T-helper 1 cell treated with Interleukin-12 subunit alpha and Interleukin-12 subunit beta and Interleukin-4 antibody, amounts not matched to agents 30 μg/mL and 1 μg/mL, for 36 hours (primary cell): ENCODE measurements around the gene ZNF280A.

Experiments used
- H3K27ac Mint-ChIP-seq: one replicate; pipeline ENCODE4 v1.8.0; 2021; ENCODE audit warnings: mild to moderate bottlenecking, mixed read lengths
- H3K27me3 Mint-ChIP-seq: one replicate; pipeline ENCODE4 v1.8.0; 2021; ENCODE audit warnings: low read depth, mixed read lengths
- H3K36me3 Mint-ChIP-seq: one replicate; pipeline ENCODE4 v1.8.0; 2021; ENCODE audit warnings: low read depth, mixed read lengths
- H3K4me1 Mint-ChIP-seq: one replicate; pipeline ENCODE4 v1.8.0; 2021; ENCODE audit warnings: low read depth, mixed read lengths
- H3K4me3 Mint-ChIP-seq: one replicate; pipeline ENCODE4 v1.8.0; 2021; ENCODE audit warnings: mild to moderate bottlenecking, moderate library complexity, mixed read lengths
- H3K9me3 Mint-ChIP-seq: one replicate; pipeline ENCODE4 v1.8.0; 2021; ENCODE audit warnings: mixed read lengths

Gene ZNF280A, protein sequence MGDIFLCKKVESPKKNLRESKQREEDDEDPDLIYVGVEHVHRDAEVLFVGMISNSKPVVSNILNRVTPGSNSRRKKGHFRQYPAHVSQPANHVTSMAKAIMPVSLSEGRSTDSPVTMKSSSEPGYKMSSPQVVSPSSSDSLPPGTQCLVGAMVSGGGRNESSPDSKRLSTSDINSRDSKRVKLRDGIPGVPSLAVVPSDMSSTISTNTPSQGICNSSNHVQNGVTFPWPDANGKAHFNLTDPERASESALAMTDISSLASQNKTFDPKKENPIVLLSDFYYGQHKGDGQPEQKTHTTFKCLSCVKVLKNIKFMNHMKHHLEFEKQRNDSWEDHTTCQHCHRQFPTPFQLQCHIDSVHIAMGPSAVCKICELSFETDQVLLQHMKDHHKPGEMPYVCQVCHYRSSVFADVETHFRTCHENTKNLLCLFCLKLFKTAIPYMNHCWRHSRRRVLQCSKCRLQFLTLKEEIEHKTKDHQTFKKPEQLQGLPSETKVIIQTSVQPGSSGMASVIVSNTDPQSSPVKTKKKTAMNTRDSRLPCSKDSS

DNA sequence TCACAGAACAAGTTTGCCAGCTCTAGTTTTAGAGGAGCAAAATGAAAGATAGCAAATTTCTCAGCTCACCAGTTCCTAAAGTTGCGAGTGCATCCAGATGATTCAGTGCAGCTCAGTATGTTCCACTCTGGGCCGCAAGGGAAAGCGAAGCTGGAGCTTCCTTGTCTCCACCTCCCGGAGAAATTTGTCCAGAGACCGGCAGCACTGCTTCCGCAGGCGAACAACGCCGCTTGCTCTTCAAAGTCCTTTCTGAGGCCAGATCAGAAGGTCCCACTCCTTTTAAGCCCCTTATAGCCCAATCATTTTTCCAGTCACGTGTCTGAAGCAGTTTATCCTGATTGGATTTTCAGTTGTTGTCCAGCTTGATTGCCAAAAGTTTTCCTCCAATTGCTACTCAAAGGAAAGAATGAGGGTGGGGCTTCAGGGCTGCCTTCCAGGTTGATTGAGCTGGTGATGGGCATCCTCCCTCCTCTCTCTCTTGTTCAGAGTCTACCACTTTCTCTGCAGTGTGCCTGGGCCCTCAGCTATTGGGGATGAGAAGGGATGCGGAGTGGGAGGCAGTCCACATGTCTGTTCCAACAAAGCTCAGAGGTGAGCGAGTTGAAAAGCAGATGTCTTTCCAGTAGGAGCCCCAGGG is at the start of gene ZNF280A:
Gene ZNF280A, minus strand, starts transcription at position 251 of the 637 bp plus-strand sequence. CDS start 4,640 bp downstream, outside the sequence.
- Mint-ChIP-seq H3K27ac (peak within 1 kb of the TSS; percentile 45), H3K4me3 (no peak within 1 kb of the TSS), H3K27me3 (peaks cover 18% of the 10 kb centered on the region), H3K9me3 (no peaks in the 10 kb centered on the region), H3K36me3 (no peaks in the 10 kb centered on the region), H3K4me1 (no peaks in the 10 kb centered on the region)

DNA sequence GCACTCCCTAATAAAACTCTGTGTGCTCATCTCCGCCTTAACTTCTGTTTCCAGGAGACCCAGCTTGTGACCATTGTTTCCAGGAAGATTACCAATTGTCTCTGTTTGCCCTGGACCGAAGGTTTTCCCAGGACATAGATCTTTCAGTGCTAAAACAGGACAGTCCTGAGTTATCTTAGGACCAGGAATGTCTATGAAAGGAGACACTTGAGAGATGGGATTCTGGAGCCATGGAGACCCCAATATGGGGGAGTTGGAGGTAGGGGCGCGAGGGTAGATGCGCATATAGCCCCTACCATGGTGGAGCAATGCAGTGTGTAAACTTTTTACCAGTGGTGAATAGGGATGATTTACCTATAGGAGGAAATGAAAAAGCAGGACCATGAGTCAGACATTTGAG is 49.1 kb upstream of the ZNF280A start:
- H3K27me3 Mint-ChIP-seq: peaks cover 17% of the 10 kb centered on the region

DNA sequence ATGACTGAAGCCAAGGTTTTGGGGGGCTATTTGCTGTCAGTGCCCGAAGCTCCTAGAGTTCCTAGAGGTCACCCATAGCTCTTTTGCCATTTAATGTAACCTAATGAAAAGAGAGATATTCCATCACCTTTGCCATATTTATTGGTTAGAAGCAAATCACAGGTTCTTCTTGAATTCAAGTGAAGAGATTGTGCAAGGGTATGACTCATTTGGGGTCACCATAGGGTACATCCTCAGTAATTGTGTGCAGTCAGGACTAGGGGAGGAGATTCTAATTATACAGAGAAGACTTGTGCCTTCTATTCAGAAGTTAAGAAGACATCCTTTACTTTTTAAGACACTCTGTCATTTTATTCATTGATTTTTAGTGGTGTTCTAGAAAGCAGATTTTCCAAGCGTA is 45.9 kb upstream of the ZNF280A start:
- H3K4me1 Mint-ChIP-seq: no peaks in the 10 kb centered on the region
- H3K27me3 Mint-ChIP-seq: peaks cover 11% of the 10 kb centered on the region
- H3K9me3 Mint-ChIP-seq: no peaks in the 10 kb centered on the region
- no peak overlapping the region for H3K27ac Mint-ChIP-seq
- no peak overlapping the region for H3K4me3 Mint-ChIP-seq
- H3K36me3 Mint-ChIP-seq: no peaks in the 10 kb centered on the region

More for the DNA sequence above, 49.1 kb upstream of the ZNF280A start:
- Mint-ChIP-seq H3K36me3 (no peaks in the 10 kb centered on the region), H3K27ac (no peak overlapping the region), H3K4me3 (no peak overlapping the region), H3K9me3 (no peaks in the 10 kb centered on the region), H3K4me1 (no peaks in the 10 kb centered on the region)

DNA sequence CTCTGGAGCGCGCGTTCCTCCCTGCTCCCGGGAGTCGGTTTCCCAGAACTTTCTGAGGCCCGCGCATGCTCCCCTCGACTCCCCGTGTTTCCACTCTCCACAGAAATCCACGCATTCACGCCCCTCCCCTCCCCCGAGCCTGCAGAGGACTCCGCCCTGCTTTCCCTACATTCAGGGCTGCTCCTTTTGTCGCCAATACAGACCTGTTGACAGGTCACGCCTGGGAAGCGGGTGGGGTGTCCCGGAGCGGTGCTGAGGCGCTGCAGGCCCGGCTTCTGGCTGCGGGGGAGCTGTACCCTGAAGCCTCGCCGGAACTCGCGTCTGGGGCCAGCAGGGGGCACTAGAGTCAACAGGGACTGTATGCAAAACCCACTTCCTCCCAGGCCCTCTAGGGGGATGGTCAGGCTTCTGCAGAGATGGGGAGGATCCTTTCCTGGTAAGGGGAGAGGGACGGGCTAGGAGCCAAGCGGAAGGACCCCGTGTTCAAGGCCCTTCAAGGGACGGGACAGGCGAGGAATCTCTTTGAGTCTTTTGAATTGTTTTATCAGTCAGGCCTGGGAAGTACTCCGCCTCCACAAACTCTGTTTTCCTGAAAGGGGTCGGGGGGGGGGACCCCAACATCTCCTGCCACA is 39.0 kb upstream of the ZNF280A start, which contains the start of gene PRAME:
Gene PRAME, minus strand, starts transcription at position 294 of the 632 bp plus-strand sequence. CDS start 2,433 bp downstream, outside the sequence.
- peak within 1 kb of the TSS; percentile 36 for H3K27ac Mint-ChIP-seq
- H3K27me3 Mint-ChIP-seq: peaks cover 4% of the 10 kb centered on the region
- H3K9me3 Mint-ChIP-seq: no peaks in the 10 kb centered on the region
- no peaks in the 10 kb centered on the region for H3K36me3 Mint-ChIP-seq
- H3K4me3 Mint-ChIP-seq: no peak within 1 kb of the TSS
- peaks cover 4% of the 10 kb centered on the region for H3K4me1 Mint-ChIP-seq

DNA sequence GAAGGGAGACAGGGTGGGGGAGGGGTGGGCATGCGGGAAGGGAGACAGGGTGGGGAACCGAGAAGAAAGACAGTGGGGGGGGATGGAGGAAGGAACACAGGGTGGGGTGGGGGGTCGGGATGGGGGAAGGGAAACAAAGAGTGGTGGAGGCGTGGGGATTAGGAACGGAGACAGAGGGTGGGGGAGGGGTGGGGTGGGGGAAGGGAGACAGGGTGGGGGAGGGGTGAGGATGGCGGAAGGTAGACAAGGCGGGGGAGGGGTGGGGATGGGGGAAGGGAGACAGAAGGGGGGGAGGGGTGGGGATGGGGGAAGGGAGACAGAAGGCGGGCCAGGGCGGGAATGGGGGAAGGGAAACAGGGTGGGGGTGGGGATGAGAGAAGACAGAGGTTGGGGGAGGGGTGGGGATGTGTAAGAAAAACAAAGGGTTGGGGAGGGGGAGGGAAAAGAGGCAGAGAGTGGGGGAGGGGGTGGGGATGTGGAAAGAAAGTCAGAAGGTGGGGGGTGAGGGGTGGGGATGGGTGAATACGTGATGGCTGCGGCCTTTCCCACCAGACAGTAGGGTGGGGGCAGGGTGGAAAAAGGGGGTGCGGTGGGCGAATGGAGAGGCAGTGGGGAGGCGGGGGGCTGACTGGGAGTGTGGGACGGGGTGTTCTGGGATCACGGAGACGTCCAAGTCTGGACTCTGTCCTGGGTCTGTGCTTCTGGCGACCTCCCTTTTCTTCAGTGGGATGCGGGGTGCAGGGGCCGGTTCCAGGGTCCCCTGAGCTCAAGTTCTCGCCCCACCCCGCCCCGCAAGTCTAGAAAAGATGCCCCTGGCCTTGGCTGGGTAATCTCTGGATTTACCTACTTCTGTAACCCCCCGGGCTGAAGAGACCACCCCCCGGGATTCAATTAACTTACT is 38.3 kb upstream of the ZNF280A start:
- H3K4me1 Mint-ChIP-seq: peaks cover 4% of the 10 kb centered on the region
- H3K27ac Mint-ChIP-seq: no peak overlapping the region
- no peaks in the 10 kb centered on the region for H3K9me3 Mint-ChIP-seq
- H3K36me3 Mint-ChIP-seq: no peaks in the 10 kb centered on the region
- H3K27me3 Mint-ChIP-seq: peaks cover 3% of the 10 kb centered on the region
- H3K4me3 Mint-ChIP-seq: no peak overlapping the region

DNA sequence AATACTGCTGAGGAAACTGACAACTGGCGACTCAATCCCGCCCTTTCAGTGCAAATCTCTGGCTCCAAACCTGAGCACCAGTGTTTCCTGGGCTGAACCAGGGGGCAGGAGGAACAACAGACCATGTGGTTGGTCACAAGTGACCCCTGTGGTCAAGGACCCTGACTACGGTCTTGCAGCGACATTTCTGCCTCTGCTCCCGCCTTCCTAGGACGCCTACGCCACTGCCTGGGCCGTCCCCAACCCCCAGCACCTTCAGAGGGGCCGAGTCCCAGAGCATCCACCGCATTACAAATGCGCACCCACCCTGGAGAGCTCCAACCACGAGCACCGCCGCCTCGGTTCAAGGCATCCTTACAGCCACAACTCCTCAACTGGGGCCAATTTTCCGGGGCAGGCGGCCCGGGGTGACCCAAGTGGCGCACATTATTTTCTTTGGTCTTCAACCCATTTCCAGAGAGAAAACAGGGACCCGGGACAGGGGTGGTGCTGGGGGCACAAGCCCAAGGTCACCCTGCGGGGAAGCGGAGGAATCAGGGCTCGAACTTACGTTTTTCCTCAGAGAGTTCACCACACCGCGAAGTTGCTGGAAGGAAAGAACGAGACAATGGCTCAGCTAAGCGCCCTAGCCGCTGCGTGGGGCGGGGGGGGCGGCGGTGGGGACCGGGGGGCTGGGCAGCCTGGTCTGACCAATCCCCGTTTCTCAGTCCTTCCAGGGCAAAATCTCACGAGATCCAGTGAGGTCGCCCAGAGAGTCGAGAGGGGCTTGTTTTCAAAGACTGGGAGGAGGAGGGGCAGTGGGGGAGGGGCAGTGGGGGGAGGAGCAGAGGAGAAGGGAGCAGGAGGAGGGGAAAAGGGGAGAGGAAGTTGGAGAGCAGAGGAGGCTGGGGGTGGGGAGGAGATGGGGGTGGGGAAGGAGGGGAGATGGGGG is 37.2 kb upstream of the ZNF280A start:
- peaks cover 4% of the 10 kb centered on the region for H3K4me1 Mint-ChIP-seq
- no peaks in the 10 kb centered on the region for H3K9me3 Mint-ChIP-seq
- H3K27me3 Mint-ChIP-seq: peaks cover 6% of the 10 kb centered on the region
- no peaks in the 10 kb centered on the region for H3K36me3 Mint-ChIP-seq
- H3K27ac Mint-ChIP-seq: no peak overlapping the region
- H3K4me3 Mint-ChIP-seq: no peak overlapping the region

DNA sequence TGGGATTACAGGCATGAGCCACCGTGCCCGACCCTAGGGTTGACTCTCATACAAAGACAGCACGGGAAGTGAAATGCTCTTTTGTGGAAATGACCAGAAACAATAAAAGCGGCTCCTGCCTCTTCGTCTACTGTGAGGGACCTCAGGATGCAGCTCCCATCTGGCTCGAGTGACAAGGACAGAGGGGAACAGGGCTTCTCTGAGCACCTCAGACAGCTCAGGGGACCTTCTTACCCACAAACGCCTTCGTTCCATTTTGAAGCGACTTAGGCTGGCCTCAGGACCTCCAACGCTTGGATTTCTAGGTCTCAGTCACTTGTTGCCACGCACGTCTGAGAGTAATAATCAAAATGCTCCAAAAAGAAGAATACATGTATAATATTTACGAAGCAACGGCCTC is 36.5 kb upstream of the ZNF280A start:
- Mint-ChIP-seq H3K36me3 (no peaks in the 10 kb centered on the region), H3K4me3 (no peak overlapping the region), H3K9me3 (no peaks in the 10 kb centered on the region), H3K27me3 (peaks cover 6% of the 10 kb centered on the region), H3K27ac (no peak overlapping the region), H3K4me1 (peaks cover 4% of the 10 kb centered on the region)

DNA sequence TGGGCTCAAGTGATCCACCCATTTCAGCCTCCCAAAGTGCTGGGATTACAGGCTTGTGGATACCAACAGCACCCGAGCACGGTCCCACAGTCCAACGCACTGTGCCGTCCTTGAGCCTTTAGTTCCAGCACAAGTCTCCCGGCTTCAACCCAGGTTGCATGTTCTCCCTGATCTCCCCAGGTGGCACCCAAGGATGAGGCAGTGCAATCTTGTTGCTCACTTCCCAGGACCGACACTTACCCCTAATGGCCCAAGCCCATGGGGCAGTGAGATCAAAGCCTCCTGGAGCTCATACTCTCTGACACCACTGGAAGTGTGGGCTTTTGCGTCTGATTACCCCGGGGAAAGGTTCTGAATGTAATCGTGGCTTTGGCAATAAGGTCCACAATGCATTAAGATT is 35.5 kb upstream of the ZNF280A start:
- Mint-ChIP-seq H3K27ac (no peak overlapping the region), H3K36me3 (no peaks in the 10 kb centered on the region), H3K9me3 (no peaks in the 10 kb centered on the region), H3K4me3 (no peak overlapping the region), H3K27me3 (peaks cover 6% of the 10 kb centered on the region), H3K4me1 (peaks cover 4% of the 10 kb centered on the region)

DNA sequence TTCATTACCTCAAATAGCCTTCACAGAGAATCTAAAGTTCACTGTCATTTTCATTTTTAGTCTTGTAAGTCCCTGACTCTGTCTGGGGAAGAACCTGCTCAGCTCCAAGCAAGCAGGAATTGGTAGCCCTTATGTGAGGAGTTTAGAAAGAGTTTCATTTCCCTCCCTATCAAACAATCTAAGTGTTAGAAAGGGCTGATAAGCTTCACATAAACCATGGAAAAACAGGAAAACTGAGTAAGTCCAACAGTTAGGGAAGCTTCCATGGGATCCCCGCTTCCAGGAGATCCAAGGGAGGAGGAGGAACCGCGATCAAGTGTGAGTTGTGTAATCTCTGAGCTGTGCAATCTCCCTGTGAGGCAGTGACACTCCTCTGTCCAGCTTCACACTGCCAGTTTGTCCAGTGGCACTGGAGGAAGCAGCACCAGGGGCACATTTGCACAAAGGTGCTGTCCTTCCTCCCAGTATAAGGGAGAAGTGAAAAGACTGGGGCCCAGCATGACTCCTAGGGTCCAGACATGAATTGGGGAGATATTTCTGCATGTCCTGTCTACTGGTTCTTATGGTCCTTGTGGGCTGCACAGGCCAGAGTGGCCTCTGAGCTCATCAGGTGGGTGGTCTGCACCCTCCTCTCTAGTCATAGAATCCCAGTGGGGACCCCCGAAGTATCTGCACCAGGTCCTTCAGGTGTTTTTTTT is 34.7 kb upstream of the ZNF280A start:
- H3K27ac Mint-ChIP-seq: no peak overlapping the region
- peaks cover 4% of the 10 kb centered on the region for H3K4me1 Mint-ChIP-seq
- H3K27me3 Mint-ChIP-seq: peaks cover 12% of the 10 kb centered on the region
- no peaks in the 10 kb centered on the region for H3K36me3 Mint-ChIP-seq
- no peak overlapping the region for H3K4me3 Mint-ChIP-seq
- H3K9me3 Mint-ChIP-seq: no peaks in the 10 kb centered on the region

DNA sequence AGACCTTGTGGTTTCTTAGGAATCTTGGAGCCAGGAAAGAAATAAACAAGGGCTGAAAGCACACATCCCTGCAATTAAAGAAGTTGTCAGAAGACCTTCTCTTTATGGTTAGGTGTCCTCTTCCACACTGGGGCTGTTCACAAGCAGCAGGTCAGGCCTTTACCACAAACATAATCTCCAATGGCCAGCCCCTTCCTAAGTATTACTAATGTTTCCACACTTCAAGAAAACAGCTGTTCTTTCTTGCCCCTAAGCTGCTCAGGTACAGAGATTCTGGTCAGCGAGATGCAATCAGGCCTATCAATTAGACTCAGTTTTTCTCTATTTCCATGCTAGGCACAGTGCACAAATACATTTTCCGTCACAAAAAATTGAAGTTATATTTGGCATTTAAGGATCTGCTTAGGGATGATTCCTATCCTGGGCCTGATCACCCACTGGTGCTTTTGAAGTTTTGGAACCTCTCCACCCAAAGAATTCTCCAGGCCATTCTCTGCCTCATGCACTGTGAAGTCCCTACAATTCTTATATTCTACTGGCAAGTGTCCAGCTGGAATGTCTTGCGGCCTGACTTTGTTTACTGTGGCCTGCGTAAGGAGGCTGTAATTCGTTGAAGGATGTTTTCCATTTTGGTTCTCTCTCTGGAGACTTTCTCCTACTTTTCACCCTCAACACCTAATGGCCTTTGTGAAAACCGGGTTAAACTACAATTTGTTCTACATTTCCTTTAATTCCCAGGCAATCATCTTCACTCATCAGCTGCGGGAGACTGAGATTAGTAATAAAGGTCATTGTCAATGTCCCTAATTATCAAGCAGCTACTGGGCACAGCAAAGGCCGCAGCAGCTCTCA is 33.9 kb upstream of the ZNF280A start:
- no peaks in the 10 kb centered on the region for H3K9me3 Mint-ChIP-seq
- H3K36me3 Mint-ChIP-seq: no peaks in the 10 kb centered on the region
- peaks cover 1% of the 10 kb centered on the region for H3K4me1 Mint-ChIP-seq
- H3K27ac Mint-ChIP-seq: no peak overlapping the region
- no peak overlapping the region for H3K4me3 Mint-ChIP-seq
- H3K27me3 Mint-ChIP-seq: peaks cover 14% of the 10 kb centered on the region

DNA sequence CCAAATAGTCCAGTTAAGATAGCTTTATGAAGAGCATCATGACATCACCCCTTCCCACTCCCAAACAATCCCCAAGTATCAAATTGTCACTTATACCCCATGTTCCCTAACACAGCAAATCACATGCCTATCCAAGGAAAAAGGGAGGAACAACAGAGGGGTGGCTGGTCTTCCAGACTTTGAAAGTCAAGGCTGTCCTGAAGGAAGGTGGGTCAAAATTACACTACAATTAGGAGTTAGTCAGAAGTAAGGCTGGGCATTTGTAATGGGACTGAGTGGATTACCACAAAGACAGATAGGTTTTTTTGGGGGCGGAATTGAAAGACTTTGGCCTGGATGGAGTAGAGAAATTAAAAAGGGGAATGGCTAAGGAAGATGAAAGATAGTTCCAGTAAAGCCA is 33.1 kb upstream of the ZNF280A start:
- H3K4me1 Mint-ChIP-seq: no peaks in the 10 kb centered on the region
- H3K27me3 Mint-ChIP-seq: peaks cover 14% of the 10 kb centered on the region
- H3K4me3 Mint-ChIP-seq: no peak overlapping the region
- no peaks in the 10 kb centered on the region for H3K36me3 Mint-ChIP-seq
- H3K27ac Mint-ChIP-seq: no peak overlapping the region
- H3K9me3 Mint-ChIP-seq: no peaks in the 10 kb centered on the region

DNA sequence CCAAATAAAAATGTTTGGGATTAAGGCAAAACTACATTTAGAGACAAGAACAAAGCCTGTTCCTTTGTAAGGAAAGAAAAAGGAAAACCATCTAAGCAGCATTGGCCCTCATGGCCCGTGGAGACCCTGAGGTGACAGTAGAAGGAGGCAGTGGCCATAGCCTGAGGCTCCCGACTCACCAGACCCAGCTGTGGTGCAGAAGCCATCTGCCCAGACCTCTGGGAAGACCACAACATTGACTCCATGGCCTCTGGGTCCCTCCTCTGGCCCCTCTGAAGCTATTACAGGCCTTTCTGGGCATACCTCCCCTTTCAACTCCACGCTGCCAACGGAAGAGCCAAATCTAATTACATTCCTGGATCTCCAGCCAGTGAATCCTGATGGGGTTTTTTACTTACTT is 32.6 kb upstream of the ZNF280A start:
- H3K9me3 Mint-ChIP-seq: no peaks in the 10 kb centered on the region
- H3K27me3 Mint-ChIP-seq: peaks cover 14% of the 10 kb centered on the region
- H3K36me3 Mint-ChIP-seq: no peaks in the 10 kb centered on the region
- H3K4me3 Mint-ChIP-seq: no peak overlapping the region
- H3K4me1 Mint-ChIP-seq: no peaks in the 10 kb centered on the region
- H3K27ac Mint-ChIP-seq: no peak overlapping the region
